ENCODE data around the gene FRMD3.

GRCh38 chr9:83533296-83533695 lies 4.9 kb downstream of the FRMD3 start:
- TF ChIP-seq GATA2 (IDR thresholded peaks at IDR 0.05; ENCODE audit: low read depth, low read length) (no peak), GATA3 (IDR thresholded peaks at IDR 0.05; ENCODE audit: low read depth, low read length) (no peak)
